Choroid plexus epithelial cell (primary cell): Measurements from ENCODE around the gene ACSM5.

Source experiments
- DNase-seq: peaks from one replicate; pipeline ENCODE4 v3.0.0-alpha.2; 2010; ENCODE audit warnings: low read depth
- H3K4me3 ChIP-seq: 2 replicates; pipeline ENCODE4 v1.5.1; 2011; ENCODE audit warnings: low read depth, mild to moderate bottlenecking, control low read depth, low read length, moderate library complexity
- TF ChIP-seq, protein P1 (sequence below): conservative IDR thresholded peaks from 2 replicates; pipeline ENCODE4 v1.5.1; 2011; ENCODE audit warnings: low read depth, mild to moderate bottlenecking, control low read depth, inconsistent platforms, low read length, moderate library complexity

Gene ACSM5

DNA sequence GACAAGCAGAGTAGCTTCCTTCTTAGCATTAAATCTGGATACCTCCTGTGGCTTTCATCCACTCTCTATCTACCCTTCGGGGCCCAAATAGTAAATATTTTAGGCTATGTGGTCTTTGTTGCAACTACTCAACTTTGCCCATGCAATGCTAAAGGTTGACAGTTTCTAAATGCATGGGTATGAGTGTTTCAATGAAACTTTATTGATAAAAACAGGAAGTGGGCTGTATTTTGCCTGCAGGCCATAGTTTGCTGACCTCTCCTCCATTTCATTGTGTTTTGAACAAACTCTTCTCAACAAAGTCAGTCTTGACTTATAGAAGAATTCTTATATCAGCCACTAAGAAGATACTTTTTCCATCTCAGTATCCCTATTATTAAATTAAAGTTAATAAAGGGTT, 76.1 kb downstream of the ACSM5 start:
- no peak for DNase-seq
- no peak overlapping the region for H3K4me3 ChIP-seq
- TF ChIP-seq, protein P1, sequence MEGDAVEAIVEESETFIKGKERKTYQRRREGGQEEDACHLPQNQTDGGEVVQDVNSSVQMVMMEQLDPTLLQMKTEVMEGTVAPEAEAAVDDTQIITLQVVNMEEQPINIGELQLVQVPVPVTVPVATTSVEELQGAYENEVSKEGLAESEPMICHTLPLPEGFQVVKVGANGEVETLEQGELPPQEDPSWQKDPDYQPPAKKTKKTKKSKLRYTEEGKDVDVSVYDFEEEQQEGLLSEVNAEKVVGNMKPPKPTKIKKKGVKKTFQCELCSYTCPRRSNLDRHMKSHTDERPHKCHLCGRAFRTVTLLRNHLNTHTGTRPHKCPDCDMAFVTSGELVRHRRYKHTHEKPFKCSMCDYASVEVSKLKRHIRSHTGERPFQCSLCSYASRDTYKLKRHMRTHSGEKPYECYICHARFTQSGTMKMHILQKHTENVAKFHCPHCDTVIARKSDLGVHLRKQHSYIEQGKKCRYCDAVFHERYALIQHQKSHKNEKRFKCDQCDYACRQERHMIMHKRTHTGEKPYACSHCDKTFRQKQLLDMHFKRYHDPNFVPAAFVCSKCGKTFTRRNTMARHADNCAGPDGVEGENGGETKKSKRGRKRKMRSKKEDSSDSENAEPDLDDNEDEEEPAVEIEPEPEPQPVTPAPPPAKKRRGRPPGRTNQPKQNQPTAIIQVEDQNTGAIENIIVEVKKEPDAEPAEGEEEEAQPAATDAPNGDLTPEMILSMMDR = no peak
